Measurements from ENCODE around the gene FOXP1.

DNA sequence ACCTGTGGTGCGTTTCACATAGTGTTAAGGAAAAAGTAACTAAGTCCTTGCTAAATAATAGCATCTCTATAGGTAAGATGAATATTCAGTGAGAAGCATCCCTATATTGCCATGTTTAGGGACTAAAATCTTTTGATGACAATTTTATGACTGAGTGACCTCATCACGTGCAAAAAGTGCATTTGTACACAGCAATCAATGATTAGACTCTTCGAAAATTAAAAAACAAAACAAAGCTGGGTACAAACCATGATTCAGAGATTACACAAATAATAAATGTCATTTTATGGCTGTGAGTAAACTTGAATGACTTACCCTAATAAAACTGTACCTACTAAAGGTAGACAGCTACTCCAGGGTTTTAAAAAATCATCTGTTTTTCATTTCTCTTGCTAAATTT lies 505.3 kb downstream of the FOXP1 start:
- TF ChIP-seq, protein P1, sequence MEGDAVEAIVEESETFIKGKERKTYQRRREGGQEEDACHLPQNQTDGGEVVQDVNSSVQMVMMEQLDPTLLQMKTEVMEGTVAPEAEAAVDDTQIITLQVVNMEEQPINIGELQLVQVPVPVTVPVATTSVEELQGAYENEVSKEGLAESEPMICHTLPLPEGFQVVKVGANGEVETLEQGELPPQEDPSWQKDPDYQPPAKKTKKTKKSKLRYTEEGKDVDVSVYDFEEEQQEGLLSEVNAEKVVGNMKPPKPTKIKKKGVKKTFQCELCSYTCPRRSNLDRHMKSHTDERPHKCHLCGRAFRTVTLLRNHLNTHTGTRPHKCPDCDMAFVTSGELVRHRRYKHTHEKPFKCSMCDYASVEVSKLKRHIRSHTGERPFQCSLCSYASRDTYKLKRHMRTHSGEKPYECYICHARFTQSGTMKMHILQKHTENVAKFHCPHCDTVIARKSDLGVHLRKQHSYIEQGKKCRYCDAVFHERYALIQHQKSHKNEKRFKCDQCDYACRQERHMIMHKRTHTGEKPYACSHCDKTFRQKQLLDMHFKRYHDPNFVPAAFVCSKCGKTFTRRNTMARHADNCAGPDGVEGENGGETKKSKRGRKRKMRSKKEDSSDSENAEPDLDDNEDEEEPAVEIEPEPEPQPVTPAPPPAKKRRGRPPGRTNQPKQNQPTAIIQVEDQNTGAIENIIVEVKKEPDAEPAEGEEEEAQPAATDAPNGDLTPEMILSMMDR (IDR thresholded peaks at IDR 0.05): no peak
- TF ChIP-seq EP300 (IDR thresholded peaks at IDR 0.05): no peak
- TF ChIP-seq POLR2A (IDR thresholded peaks at IDR 0.05; ENCODE audit: low read depth): no peak
- no peak for TF ChIP-seq POLR2AphosphoS5 (IDR thresholded peaks at IDR 0.05)

Measured in esophagus muscularis mucosa (tissue), 4 donors.